GM10847 (cell line): ENCODE data around the gene MAGIX.

Experiments used
- POLR2A ChIP-seq: IDR thresholded peaks from 2 replicates; pipeline ENCODE4 v1.6.1; 2011; ENCODE audit not compliant: insufficient read length; ENCODE audit errors: extremely low read depth

The MAGIX gene

DNA sequence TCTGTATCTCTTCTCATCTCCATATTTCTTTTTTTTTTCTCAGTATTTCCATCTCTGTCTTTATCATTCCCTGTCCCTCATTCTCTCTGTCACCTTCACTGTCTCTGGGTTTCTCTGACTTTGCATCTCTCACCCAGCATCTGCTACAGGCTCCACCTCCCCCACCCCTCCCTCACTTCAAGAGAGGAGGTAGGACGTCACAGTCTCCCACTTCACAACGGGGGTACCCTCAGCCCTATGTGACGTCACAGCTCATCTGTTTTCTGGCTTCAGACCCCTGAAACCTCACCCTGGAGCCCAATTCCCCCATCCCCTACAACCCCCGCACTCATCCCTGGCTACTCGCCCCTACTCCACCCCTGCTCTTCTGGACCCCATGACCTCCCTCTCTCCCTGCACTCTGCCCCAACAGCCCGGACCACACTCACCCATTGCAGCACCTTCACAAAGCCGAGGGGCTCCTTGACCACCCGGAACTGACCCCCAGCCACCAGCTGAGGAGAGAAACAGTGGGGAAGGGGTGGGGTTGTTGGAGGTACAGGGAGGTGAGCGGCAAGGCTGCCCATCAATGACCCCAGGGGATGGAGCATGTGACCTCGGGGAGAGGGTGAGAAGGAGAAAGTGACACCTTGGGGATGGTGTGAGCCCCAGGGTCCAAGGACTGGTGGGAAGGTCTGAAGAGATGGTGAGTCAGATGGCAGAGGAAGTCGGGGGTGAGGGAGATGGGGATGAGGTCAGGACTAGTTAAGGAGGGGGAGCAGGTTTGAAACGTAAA lies 36.2 kb downstream of the MAGIX start:
- TF ChIP-seq POLR2A: no peak

DNA sequence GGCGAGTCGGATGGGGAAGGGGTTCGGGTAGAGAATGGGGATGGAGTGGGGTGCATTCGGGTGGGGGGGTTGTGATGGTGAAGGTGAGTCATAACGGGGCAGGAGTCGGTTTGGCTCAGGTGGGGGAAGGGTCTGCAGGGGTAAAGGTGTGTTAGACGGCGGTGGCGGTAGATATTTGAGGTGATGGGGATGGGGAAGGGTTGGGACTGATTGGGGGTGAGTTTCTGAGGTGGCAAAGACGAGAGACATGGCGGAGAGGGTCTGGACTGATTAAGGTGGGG lies 36.7 kb downstream of the MAGIX start:
- TF ChIP-seq POLR2A: no peak

DNA sequence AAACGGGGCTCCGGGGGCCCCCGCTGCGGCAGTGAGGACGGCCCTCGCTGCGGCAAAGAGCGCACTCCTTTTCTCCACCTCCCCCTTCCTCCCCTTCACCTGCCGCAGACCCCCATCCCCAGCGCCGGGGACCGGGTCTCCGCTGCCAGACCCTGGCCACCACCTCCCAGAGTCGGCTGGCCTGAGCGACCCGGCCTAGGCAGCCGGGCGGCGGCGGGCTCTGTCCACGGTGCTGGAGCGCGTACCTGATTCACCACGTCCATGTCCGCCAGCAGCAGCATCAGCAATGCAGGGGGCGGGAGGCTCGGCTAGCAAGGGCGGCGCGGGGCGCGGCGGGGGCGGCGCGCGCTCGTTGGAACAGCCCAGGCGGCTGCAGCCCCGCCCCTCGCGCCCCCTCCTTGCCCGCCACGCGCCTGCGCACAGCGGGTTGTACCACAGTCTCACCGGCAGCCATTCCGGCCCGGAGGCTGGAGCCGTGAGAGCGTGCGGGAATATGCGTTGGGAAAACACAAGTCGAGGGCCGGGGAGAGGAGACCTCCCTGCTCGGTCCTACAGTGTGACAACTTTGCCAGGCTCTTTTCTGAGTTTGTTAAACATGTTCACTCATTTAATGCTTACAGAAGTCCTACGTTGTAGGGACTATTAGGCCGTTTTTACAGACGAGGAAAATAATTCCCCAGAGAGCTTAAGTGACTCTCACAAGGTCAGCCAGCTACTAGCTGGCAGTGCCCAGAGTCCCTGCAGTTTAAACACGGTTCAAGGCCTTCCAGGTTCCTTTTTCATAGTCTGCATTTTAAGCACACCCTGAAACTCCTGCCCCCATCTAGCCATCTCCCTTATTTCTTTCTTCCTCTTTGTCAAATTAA lies 37.6 kb downstream of the MAGIX start, which contains the start of gene SYP:
Gene SYP (minus strand): TSS at position 288 of the 866 bp plus-strand sequence. CDS start 7 bp downstream, at position 281.
- TF ChIP-seq POLR2A: peak; percentile 81

DNA sequence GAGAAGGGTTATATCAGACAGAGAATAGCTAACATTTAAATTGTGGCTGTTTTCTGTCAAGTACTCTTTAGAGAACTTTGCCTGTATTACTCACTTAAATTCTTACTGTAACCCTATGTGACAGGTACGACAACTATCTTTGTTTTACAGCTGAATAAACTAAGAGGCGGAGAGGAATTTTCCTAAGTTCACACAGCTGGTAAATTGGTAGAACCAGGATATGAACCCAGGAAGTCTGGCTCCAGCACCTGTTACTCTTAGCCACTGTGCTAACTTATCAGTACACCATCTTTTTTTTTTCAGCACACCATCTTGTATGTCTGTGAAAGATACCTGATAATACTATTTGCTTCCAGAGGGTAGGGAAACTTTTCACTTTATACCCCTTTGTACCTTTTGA lies 39.5 kb downstream of the MAGIX start:
- no peak for TF ChIP-seq POLR2A

DNA sequence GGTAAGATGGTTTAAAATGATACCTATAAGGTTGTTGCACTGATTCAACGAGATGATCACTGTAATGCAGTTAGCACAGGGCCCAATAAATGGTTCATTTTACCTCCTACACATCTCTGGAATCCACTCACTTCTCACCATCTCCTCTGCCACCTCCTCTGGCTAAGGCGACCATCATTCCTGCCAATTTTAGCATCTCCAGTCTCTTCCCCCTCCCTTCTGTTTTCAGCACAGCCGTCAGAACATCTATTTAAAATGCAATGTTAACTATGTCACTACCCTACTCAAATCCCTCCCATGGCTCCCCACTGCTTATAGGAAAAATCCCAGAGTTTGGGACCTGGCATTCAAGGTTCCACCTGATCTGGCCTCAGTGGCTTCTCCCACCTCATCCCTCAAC lies 41.0 kb downstream of the MAGIX start:
- TF ChIP-seq POLR2A: no peak

DNA sequence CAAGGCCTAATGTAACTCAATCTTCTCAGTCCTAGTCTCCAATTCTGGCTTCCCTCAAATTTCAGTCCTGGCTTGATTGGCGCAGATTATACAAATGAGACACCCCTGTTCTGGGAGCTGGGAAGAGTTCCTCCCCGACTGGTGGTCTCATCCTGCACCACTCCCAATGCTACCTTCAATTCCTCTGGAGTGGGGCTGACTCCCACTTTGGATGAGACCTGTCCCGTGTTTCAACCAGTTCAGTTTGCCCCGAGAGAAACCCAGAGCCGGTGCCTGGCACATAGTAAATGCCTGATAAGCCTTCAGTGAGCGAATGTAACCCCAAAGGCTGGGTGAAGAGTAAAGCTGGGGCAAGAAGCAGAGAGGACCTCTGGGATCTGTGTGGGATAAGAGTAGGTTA lies 41.5 kb downstream of the MAGIX start:
- no peak for TF ChIP-seq POLR2A

DNA sequence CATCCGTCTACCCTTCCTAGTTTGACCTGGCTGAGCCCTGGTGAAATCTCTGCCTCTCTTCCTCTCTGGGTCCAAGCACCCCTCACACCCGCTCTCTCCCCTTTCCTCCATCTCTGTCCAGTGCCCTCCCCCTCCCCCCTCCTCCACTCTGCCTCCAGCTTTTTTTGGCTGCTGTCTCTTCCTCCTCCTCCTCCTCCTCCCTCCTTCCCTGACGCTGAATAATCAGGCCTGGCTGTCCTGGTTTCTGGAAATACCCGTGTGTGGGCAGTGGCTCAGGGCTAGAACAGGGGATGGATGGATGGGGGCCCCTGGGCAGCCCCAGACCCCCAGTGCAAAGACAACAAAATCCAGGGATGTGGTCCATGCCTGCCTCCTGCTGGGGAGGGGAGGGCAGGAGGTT lies 42.2 kb downstream of the MAGIX start:
- TF ChIP-seq POLR2A: no peak

DNA sequence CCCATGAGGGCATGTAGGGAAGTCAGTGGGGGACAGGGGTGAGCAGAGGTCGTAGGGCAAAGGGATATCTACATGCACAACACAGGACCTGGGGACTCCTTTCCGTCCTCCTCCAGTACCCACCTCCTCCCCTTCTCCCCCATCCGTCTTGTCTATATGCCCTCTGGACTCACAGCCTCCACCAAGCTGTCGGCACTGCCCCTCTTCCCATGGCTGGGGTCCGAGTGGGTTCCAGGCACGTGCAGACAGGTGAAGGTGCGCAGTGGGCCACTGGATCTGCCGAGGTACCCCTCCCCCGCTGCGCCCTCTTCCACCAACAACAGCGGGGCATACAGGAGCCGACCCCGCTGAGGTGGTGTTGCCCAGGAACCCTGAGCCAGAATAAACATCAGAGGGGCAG lies 42.9 kb downstream of the MAGIX start:
- no peak for TF ChIP-seq POLR2A

DNA sequence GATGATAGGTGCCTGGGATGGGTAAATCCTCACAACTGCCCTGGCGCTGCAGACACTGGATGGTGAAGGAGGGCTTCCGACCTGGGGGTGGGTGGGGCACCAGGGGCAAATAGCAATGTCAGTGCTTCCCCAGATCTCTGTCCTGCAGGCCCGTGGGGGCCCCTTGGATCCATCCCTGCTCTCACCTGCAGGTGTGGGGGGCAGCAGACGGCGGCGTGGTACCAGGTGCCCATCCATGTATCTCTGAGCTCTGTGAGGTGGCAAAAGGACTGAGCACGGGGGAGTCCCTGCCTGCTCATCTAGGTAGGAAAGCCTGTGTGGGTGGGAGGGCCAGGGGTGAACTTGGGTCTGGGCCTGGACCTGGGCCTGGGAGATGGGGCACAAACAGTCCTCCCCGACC lies 44.0 kb downstream of the MAGIX start:
- TF ChIP-seq POLR2A: no peak

DNA sequence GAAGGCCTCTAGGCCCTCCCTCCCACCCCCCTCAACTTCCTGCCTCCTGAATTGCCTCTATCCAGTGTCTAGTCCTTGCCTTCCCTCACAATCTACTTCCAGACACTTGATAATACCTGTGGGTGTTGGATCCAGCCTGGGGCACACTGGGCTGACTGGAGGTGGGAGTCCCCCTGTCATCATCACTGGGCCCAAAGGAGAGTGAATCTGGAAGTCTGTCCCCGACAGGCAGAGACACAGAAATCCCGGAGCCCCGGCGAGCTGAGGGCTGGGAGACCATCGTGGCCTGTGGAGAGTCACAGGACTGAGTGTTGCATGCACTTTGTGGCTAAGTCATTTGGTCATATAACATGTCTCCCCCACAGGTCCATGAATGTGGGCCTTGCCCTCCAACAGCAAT lies 45.8 kb downstream of the MAGIX start:
- no peak for TF ChIP-seq POLR2A

DNA sequence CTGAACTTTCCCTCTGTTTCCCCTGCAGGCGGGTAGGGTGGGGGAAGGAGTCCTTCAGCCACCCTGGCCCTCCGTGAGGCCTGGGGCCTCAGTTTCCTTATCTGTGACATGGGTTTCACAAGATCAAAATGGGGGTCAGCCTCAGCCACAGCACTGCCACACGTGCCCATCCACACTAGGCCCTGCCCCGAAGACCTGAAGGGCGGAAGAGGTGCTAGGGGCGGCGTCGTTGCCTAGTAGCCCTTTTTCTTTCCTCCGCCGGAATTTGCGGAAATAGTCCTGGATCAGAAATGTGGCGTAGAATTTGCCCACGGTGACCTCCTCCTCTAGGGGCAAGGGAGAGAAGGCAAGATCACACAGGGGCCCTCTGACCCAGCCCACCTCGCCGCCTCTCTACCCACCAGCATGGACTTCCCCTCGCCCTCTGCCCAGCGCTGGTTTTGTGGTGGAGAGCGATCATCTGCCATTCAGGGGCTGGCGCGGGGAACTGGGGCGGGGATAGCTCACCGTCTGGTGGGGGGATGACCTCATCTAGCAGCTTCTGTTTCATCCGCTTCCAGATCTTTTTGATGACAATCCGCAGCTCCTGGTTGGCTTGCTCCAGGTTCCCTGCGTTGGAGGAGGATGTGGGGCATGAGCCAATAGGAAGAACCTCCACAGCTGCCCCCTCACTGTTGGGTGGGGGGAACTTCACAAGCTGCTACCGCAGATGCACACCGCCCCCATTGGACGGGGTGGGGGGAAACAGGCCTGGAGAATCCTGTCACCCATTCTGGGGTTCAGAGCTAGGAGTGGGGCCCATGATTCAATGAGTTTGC lies 47.1 kb downstream of the MAGIX start:
- no peak for TF ChIP-seq POLR2A

DNA sequence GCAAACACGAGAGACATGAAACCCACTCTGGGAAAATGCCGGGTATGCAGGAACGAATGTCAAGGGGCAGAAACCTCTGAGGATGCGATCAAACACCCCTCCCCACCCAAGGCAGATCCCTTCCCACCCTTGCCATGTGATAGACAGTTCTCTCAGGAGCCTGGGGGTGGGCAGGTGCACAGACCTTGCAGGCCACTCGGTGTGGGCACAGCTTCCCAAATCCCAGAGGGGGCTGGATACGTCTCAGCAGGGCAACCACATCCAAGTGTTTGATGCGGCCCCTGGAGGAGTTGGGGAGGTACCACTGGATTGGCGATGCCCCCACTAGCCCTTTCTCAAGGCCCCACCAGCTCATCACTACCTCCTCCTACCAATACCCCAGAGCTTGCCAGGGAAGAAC lies 47.8 kb downstream of the MAGIX start:
- TF ChIP-seq POLR2A: no peak

DNA sequence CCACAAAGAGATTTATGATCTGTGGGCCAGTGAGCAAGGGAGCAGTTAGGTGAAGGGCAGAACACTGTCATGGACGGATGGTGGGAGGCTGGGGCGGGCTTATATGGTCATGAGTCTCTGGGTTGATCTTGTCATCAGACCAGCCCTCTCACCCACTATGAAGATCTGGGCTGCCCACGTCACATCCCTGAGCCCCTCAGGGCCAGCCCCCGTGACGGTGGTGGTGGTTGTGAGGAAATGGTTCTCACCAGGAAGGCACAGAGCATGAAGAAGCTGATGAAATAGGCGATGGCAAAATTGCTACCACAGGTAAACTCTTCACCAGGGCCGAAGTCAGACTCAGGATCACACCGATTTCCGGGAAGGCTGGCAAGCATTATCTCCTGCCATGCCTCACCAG lies 48.5 kb downstream of the MAGIX start:
- no peak for TF ChIP-seq POLR2A

DNA sequence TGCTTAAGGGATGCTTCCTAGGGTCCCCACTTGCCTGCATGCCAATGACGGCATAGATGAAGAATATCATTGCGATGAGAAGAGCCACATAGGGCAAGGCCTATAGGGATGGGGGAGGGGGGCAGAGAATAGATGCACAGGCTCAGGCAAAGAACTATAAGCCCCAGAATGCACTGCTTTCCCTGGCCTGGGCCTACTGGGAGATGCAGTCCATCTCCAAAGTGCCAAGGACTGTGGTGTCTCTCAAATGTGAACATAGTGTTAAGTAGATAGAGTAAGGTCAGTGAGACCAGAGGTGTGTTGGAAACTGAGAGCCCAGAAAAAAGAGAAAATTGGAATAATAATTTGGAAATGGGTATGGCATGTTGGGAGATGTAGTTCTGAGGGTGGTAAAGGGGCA lies 49.7 kb downstream of the MAGIX start:
- no peak for TF ChIP-seq POLR2A

DNA sequence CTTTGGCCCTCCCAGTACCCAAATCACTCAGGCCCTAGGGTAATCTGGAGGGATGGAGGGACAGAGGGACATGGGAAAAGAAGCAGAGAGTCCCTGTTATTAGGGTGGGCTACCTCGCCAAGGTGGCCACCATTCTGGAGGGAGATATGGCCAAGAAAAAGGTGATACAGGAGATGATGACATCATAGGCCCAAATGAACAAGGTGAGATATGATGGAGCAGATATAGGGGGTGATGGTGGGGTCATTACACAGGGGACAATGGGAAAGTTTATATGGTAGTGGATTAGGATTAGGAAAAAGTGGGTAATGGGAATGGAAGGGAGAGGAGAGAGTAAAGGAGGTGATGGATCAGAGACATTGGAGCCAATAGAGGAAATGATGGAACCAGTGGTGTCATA lies 50.3 kb downstream of the MAGIX start:
- no peak for TF ChIP-seq POLR2A

DNA sequence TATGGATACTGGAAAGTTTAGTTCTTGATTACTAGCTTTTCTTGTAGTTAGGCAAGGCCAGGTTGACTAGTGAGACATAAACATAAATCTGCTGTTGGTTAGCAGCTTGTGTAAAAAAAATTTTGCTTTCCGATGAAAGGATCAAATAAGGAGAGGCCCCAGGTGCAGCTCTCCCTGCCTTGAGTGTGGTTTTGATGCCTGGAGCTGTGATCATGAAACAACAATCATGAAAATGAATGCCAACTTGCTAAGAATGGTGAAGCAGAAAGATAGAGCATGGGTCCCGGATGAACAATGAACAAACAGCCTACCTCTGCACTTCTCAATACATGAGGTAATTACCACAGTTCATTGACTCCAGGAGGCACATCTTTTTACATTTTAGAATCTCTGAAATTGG lies 51.9 kb downstream of the MAGIX start:
- no peak for TF ChIP-seq POLR2A
